ENCODE measurements around the gene CLDN1.
"Not testable (repeated sequence)": the region's sequence is repeated elsewhere in the genome, so short reads cannot be mapped to it uniquely, and the experiment has no call there.

The CLDN1 gene

GRCh38 chr3:190288836-190289235 lies 33.4 kb downstream of the CLDN1 start:
- no peak overlapping the region for H3K4me3 Mint-ChIP-seq
- no peaks in the 10 kb centered on the region for H3K27me3 Mint-ChIP-seq
- no peaks in the 10 kb centered on the region for H3K4me1 Mint-ChIP-seq
- no peak for ATAC-seq
- no peak for DNase-seq
- peaks cover 34 to 39% of the 10 kb centered on the region in 2 donors for H3K9me3 Mint-ChIP-seq
- H3K27ac Mint-ChIP-seq, result no peak overlapping the region

GRCh38 chr3:190286014-190286413 lies 36.2 kb downstream of the CLDN1 start:
- Mint-ChIP-seq H3K27ac (no peak overlapping the region), H3K4me3 (no peak overlapping the region), H3K9me3 (peaks cover 25 to 26% of the 10 kb centered on the region in 2 donors), H3K4me1 (no peaks in the 10 kb centered on the region), H3K27me3 (no peaks in the 10 kb centered on the region)
- ATAC-seq, result no peak
- DNase-seq, result no peak

GRCh38 chr3:190281308-190282051 lies 40.8 kb downstream of the CLDN1 start:
- Mint-ChIP-seq H3K9me3 (peaks cover 11 to 16% of the 10 kb centered on the region in 2 donors), H3K27ac (no peak overlapping the region)
- no peak for ATAC-seq

GRCh38 chr3:190279690-190280089 lies 42.6 kb downstream of the CLDN1 start:
- no peak for ATAC-seq
- Mint-ChIP-seq H3K9me3 (peaks cover 0 to 4% of the 10 kb centered on the region in 2 donors), H3K27me3 (no peaks in the 10 kb centered on the region), H3K27ac (no peak overlapping the region), H3K4me3 (no peak overlapping the region), H3K4me1 (no peaks in the 10 kb centered on the region)
- DNase-seq, result no peak

More at GRCh38 chr3:190281308-190282051, 40.8 kb downstream of the CLDN1 start:
- Mint-ChIP-seq H3K4me3 (no peak overlapping the region), H3K27me3 (no peaks in the 10 kb centered on the region), H3K4me1 (no peaks in the 10 kb centered on the region)
- DNase-seq, result no peak

DNA sequence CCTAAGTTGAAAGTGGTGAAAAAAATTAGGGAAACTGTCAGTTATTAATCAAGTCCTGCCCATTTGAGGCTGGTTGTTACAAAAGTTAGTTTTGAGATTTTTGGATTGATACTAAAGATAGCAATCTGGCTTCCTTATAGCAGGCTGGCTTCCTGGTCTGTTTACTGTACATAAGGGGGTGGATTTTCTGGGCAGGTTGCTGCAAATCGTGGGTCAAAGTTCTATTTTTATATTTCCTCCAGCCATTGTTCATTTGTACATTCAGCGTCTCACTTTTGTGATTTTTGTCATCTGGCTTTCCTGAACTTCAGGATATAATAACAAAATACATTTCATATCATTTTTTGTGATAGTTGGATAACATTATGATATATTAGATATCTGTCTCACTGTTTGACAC lies 49.5 kb downstream of the CLDN1 start:
- no peak for ATAC-seq
- Mint-ChIP-seq H3K9me3 (peaks cover 0 to 8% of the 10 kb centered on the region in 2 donors), H3K4me3 (no peak overlapping the region), H3K4me1 (no peaks in the 10 kb centered on the region), H3K27ac (no peak overlapping the region), H3K27me3 (peaks cover 14% of the 10 kb centered on the region)
- no peak for DNase-seq

DNA sequence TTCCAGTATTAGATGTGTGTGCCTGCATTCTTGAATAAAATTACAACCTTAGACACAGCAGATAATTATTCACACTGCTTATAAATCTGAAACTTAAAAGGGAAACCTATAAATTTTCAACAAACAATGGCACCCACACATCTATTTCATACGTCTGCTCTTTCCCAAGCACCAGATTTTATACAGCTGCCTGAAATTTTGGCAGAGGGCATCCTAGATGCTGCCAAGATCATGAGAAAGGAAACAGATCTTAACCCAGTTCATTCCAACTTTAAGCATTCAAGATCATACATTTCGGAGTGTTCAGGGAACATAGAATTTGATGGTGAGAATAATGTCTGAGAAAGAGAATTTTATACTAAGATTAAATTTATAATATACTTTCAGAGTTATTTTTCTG lies 53.1 kb downstream of the CLDN1 start:
- peaks cover 23% of the 10 kb centered on the region for H3K27me3 Mint-ChIP-seq
- no peak overlapping the region for H3K27ac Mint-ChIP-seq
- H3K9me3 Mint-ChIP-seq, result peaks cover 0 to 8% of the 10 kb centered on the region in 2 donors
- ATAC-seq (no peak), DNase-seq (no peak)
- no peak overlapping the region for H3K4me3 Mint-ChIP-seq
- H3K4me1 Mint-ChIP-seq, result no peaks in the 10 kb centered on the region

DNA sequence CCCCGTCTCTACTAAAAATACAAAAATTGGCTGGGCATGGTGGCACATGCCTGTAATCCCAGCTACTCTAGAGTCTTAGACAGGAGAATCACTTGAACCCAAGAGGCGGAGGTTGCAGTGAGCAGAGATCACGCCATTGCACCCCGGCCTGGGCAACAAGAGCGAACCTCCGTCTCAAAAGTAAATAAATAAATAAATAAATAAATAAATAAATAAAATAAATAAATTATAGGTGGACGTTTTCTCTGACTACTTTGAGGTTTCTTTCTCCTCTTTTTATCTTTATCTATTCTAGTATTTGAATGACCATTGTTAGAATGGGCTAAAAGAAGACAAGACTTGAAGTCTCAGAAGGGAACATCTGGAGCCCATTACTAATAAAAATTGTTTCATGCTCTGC lies 54.8 kb downstream of the CLDN1 start:
- not testable (repeated sequence) for H3K27ac Mint-ChIP-seq, ATAC-seq

GRCh38 chr3:190266913-190267290 lies 55.3 kb downstream of the CLDN1 start:
- H3K4me3 Mint-ChIP-seq, result no peak overlapping the region
- H3K4me1 Mint-ChIP-seq, result no peaks in the 10 kb centered on the region
- ATAC-seq (no peak), DNase-seq (no peak)
- H3K9me3 Mint-ChIP-seq, result peaks cover 0 to 8% of the 10 kb centered on the region in 2 donors
- H3K27me3 Mint-ChIP-seq, result peaks cover 29% of the 10 kb centered on the region
- no peak overlapping the region for H3K27ac Mint-ChIP-seq

More for the DNA sequence above, 54.8 kb downstream of the CLDN1 start:
- not testable (repeated sequence) for DNase-seq, H3K9me3 Mint-ChIP-seq, H3K4me1 Mint-ChIP-seq, H3K4me3 Mint-ChIP-seq
- H3K27me3 Mint-ChIP-seq, result peaks cover 29% of the 10 kb centered on the region

DNA sequence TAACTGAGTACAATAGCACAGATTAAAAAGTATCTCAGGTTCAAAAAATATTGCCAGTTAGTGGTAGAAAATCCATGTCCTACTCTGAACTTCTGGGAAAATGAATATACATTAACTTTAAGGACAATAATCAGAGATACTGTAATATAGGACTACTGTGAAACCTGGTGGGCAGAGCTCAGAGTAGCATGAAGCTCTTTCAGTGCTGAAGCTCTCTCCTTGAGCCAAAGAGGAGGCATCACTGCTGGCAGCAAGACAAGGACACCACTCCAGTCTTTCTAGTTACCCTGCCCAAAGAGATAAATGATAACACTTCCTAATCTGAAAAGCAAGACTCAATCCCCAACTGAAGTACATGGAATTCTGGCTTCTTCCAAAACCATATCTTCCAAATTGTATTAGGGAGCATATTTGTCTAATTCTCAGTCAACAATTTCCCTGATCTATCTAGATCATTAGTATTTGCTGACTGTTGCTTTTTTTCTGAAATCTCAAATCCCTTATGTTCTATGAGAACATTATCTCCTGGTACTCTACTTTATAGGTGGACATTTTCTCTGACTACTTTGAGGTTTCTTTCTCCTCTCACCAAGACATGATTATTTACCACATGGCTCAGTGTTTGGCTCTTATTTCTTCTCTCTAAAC lies 55.9 kb downstream of the CLDN1 start:
- Mint-ChIP-seq H3K4me3 (no peak overlapping the region), H3K27ac (no peak overlapping the region), H3K27me3 (peaks cover 29% of the 10 kb centered on the region), H3K9me3 (peaks cover 0 to 8% of the 10 kb centered on the region in 2 donors), H3K4me1 (no peaks in the 10 kb centered on the region)
- no peak for ATAC-seq
- no peak for DNase-seq

DNA sequence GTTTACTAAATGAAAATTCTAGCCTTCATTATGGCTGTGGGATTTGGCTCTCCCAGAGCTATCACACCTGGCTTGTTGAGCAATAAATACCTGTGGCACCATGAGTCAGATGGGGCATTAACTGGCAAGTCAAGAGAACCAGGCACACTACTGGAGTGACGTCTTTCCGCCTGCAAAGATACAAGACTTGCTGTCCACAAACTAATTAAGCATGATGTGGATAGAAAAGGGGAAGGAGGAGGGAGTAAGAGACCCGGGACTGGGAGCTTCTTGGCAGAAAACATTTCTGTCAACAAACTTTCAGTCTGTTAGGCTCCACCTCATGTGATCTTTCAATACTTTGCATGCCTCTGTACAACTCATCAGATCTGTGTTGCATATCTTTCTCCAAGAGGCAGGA lies 56.5 kb downstream of the CLDN1 start:
- Mint-ChIP-seq H3K27ac (no peak overlapping the region), H3K4me3 (no peak overlapping the region), H3K4me1 (no peaks in the 10 kb centered on the region), H3K27me3 (peaks cover 29% of the 10 kb centered on the region), H3K9me3 (peaks cover 0 to 8% of the 10 kb centered on the region in 2 donors)
- no peak for DNase-seq
- ATAC-seq, result no peak

DNA sequence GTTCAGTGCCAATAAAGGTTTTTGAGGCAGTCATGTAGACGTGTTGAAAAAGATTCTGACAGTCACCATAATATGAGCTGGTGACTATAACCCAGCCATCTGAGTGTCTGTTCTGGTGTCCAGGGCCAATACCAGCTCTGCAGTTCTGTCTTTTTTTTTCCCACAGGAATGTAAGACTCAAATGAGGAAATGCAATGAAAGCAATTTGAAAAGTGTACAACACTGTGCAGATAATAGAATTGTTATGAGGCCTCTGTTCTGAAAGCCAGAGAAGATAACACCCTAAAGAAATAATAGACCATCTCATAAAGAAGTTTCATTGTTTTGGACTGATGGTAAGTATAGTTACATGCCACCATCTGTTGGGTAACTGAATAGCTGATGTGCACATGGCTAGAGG lies 57.1 kb downstream of the CLDN1 start:
- Mint-ChIP-seq H3K9me3 (peaks cover 0 to 8% of the 10 kb centered on the region in 2 donors), H3K27me3 (peaks cover 29% of the 10 kb centered on the region), H3K27ac (no peak overlapping the region), H3K4me1 (no peaks in the 10 kb centered on the region), H3K4me3 (no peak overlapping the region)
- DNase-seq (no peak), ATAC-seq (no peak)

GRCh38 chr3:190261740-190262139 lies 60.5 kb downstream of the CLDN1 start:
- peaks cover 11% of the 10 kb centered on the region for H3K27me3 Mint-ChIP-seq
- H3K4me1 Mint-ChIP-seq, result no peaks in the 10 kb centered on the region
- no peak overlapping the region for H3K27ac Mint-ChIP-seq
- ATAC-seq (no peak), DNase-seq (no peak)
- no peaks in the 10 kb centered on the region for H3K9me3 Mint-ChIP-seq
- H3K4me3 Mint-ChIP-seq, result no peak overlapping the region

DNA sequence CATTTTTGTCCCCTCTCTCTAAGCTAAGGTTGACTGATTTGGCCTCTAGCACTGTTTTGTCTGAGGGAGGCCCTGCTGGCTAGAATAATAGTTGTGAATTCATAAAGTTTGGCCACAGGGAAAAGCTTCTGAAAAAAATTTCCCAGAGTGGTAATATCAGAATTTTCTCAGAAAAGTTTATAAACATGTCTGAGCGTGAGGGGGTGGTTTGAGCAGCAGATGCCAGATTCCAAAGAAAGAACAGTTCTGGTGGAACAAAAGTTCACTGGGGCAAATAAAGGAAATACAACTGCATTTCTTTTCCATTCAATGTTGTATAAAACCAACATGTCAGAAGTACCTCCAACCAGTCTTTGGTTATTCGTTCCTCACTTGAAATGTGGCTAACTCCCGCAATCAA lies 61.2 kb downstream of the CLDN1 start:
- H3K4me1 Mint-ChIP-seq, result no peaks in the 10 kb centered on the region
- no peaks in the 10 kb centered on the region for H3K9me3 Mint-ChIP-seq
- no peak overlapping the region for H3K27ac Mint-ChIP-seq
- no peak overlapping the region for H3K4me3 Mint-ChIP-seq
- DNase-seq (no peak), ATAC-seq (no peak)
- H3K27me3 Mint-ChIP-seq, result peaks cover 8% of the 10 kb centered on the region

DNA sequence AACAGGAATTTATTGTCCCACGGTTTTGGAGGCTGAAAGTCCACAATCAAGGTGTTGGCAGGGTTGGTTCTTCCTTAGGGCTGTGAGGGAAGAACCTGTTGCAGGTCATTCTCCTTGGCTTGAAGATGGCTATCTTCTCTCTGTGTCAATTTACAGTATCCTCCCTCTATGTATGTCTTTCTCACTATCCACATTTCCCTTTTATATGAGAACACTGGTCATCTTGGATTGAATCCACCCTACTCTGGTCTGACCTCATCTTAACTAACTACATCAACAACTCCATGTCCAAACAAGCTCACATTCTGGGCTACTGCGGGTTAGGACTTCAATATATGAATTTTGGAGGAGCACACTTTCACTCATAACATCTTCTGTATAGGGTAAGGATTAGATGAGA lies 61.9 kb downstream of the CLDN1 start:
- Mint-ChIP-seq H3K27me3 (peaks cover 8% of the 10 kb centered on the region), H3K9me3 (no peaks in the 10 kb centered on the region), H3K4me3 (no peak overlapping the region), H3K27ac (no peak overlapping the region), H3K4me1 (no peaks in the 10 kb centered on the region)
- ATAC-seq, result no peak
- no peak for DNase-seq

DNA sequence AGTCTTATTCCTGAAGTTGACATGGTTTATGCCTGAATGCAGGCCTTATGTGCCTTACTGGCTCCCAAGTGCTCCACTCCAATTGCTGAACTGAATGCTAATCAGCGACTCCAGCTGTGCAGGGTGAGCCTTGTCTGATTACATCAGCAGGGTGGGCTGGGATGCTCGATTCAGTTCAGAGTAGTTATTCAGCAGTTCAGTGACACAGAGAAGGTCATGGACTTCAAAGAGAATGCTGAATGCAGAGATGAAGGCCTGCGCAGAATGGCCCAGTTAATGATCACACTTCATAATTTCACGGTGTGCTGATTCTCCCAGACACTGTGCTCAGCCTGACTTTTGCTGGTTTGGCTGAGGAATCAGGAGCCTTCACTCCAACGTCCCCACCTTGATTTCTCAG lies 63.6 kb downstream of the CLDN1 start:
- no peaks in the 10 kb centered on the region for H3K4me1 Mint-ChIP-seq
- no peak for DNase-seq

More for the DNA sequence above, 63.6 kb downstream of the CLDN1 start:
- ATAC-seq, result no peak
- Mint-ChIP-seq H3K4me3 (no peak overlapping the region), H3K27ac (no peak overlapping the region), H3K9me3 (no peaks in the 10 kb centered on the region), H3K27me3 (peaks cover 2% of the 10 kb centered on the region)
